Measurements from ENCODE around the gene FAXC.
A peak's percentile ranks its signal among the peaks of the same experiment; 100 is the strongest.

The FAXC gene

DNA sequence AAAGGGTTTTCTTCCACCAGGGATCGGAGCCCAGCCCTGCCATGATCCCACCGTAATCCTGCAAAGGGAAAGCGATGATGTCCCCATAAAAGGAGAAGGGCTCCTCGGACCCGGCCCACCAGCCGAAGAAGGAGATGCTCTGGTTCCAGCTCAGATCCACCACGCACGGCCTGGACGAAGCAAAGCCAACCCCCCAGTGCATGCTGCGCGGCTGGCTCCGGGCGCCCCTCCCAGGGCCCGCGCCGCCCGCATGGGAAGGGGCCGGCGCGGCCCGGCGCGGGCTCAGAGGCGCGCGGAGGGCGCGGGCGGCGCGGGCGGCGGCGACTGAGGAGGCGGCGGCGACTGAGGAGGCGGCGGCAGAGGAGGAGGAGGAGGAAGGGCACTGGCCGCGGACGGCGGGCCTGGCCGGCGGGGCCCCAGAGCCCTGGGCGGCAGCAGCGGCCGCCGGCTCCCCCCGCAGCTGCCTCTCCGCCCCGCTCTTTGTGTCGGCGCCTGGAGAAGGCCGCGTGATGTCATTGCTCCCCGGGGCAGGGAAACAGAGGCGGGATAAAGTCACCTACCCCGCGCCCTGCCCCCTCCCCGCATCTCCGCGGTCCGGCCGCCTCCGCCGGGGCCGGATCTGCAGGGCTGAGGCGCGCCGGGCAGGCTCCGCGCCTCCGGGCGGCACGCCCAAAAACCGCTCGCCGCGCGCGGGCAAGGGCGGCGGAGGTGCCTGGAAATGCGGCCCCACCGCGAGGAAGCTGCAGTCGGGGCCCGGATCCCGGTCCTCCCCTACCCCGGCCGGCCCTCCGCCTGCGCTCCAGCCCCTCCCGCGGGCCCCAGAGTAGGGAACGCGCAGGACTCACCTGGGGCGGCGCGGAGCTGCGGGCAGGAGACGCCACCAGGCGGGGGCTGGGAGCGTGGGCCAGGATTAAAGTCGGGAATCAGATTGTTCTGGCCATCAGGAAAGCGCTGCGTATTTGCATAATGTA lies at the start of gene FAXC:
FAXC (minus strand) TSS at position 504 of the 971 bp plus-strand sequence; CDS start at position 202, 302 bp downstream.
- no peaks in the 10 kb centered on the region for H3K9me3 Mint-ChIP-seq
- no peaks in the 10 kb centered on the region for H3K36me3 Mint-ChIP-seq
- H3K4me1 Mint-ChIP-seq: peaks cover 4% of the 10 kb centered on the region
- no peak within 1 kb of the TSS for H3K27ac Mint-ChIP-seq
- H3K4me3 Mint-ChIP-seq: peak within 1 kb of the TSS; percentile 36
- peaks cover 37% of the 10 kb centered on the region for H3K27me3 Mint-ChIP-seq

- Mint-ChIP-seq H3K4me3 (no peak overlapping the region), H3K9me3 (no peaks in the 10 kb centered on the region), H3K4me1 (peaks cover 17% of the 10 kb centered on the region), H3K36me3 (peaks cover 9% of the 10 kb centered on the region), H3K27ac (no peak overlapping the region), H3K27me3 (no peaks in the 10 kb centered on the region)
Measured at GRCh38 chr6:99397287-99397686, 47.8 kb upstream of the FAXC start.

- H3K27ac Mint-ChIP-seq: peak within 1 kb of the TSS; percentile 96
- peaks cover 21% of the 10 kb centered on the region for H3K4me1 Mint-ChIP-seq
- no peaks in the 10 kb centered on the region for H3K9me3 Mint-ChIP-seq
- no peaks in the 10 kb centered on the region for H3K27me3 Mint-ChIP-seq
- H3K4me3 Mint-ChIP-seq: peak within 1 kb of the TSS; percentile 93
- H3K36me3 Mint-ChIP-seq: peaks cover 2% of the 10 kb centered on the region
Measured at GRCh38 chr6:99393698-99394531, 44.4 kb upstream of the FAXC start, which contains the start of gene COQ3. Gene COQ3 (minus strand): TSS chr6:99394195. CDS start chr6:99394179, 16 bp downstream.

DNA sequence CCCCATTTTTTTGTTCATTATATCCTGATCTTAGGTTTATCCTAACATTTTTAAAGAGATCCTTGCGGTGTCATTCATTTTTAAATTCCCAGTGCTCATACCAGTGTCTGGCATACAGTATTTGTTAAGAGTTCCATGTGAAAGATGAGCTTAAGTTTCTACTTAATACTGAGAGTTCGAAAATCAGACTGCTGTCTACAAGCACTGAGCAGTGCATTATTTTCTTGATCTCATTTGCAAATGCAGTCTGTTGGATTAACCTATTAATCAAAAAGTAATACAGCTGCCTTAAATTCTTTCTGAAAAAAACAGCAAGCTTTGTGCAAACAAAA lies 43.9 kb upstream of the FAXC start:
- peaks cover 2% of the 10 kb centered on the region for H3K36me3 Mint-ChIP-seq
- peak overlapping the region; percentile 93 for H3K4me3 Mint-ChIP-seq
- no peaks in the 10 kb centered on the region for H3K27me3 Mint-ChIP-seq
- H3K4me1 Mint-ChIP-seq: peaks cover 21% of the 10 kb centered on the region
- peak overlapping the region; percentile 96 for H3K27ac Mint-ChIP-seq
- no peaks in the 10 kb centered on the region for H3K9me3 Mint-ChIP-seq

DNA sequence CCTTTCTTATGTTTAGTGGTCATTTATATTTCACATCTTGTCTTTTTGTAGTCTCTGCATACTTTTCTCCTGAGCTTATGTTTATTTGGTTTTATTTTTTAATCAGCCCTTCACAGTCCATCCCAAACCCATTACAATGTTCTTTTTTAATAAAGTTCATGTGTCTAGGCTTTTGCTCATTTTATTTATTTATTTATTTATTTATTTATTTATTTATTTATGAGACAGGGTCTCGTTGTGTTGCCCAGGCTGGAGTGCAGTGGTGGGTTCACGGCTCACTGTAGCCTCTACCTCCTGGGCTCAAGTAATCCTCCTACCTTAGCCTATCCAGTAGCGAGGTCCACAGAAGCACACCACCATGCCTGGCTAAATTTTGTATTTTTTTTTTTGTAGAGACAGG lies 41.4 kb upstream of the FAXC start:
- H3K27me3 Mint-ChIP-seq: no peaks in the 10 kb centered on the region
- H3K9me3 Mint-ChIP-seq: no peaks in the 10 kb centered on the region
- no peak overlapping the region for H3K27ac Mint-ChIP-seq
- H3K4me3 Mint-ChIP-seq: no peak overlapping the region
- H3K36me3 Mint-ChIP-seq: peaks cover 2% of the 10 kb centered on the region
- H3K4me1 Mint-ChIP-seq: peaks cover 28% of the 10 kb centered on the region

- H3K27ac Mint-ChIP-seq: no peak overlapping the region
- no peaks in the 10 kb centered on the region for H3K27me3 Mint-ChIP-seq
- peaks cover 8% of the 10 kb centered on the region for H3K4me1 Mint-ChIP-seq
- no peak overlapping the region for H3K4me3 Mint-ChIP-seq
- no peaks in the 10 kb centered on the region for H3K9me3 Mint-ChIP-seq
- H3K36me3 Mint-ChIP-seq: peaks cover 5% of the 10 kb centered on the region
Measured at GRCh38 chr6:99384507-99384906, 35.0 kb upstream of the FAXC start.

GRCh38 chr6:99378636-99379035 lies 29.2 kb upstream of the FAXC start:
- Mint-ChIP-seq H3K27me3 (no peaks in the 10 kb centered on the region), H3K9me3 (no peaks in the 10 kb centered on the region), H3K4me1 (no peaks in the 10 kb centered on the region), H3K4me3 (no peak overlapping the region), H3K36me3 (peaks cover 10% of the 10 kb centered on the region), H3K27ac (no peak overlapping the region)

- Mint-ChIP-seq H3K4me3 (no peak overlapping the region), H3K9me3 (no peaks in the 10 kb centered on the region), H3K36me3 (peaks cover 8% of the 10 kb centered on the region), H3K27me3 (no peaks in the 10 kb centered on the region), H3K27ac (no peak overlapping the region), H3K4me1 (no peaks in the 10 kb centered on the region)
Measured at GRCh38 chr6:99369533-99369932, 20.1 kb upstream of the FAXC start.

DNA sequence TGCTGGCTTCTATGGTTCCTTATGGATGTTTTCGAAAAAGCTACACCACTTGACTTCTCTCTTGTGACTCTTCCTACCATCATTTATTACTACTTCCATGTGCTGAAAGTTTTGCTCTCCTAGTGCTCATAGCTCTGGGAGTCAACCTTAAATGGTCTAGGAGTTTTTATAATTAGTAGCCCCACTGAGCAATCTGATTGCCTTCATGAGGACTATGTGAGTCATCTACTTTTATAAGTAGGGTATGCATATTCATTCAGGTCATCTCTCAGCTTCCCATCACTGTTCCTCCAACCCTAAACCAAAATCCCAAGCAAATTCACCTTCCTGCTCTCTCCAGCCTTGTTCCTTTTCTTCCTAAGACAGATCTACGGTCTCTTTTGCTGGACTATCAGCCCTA lies 17.4 kb upstream of the FAXC start:
- no peaks in the 10 kb centered on the region for H3K4me1 Mint-ChIP-seq
- no peaks in the 10 kb centered on the region for H3K9me3 Mint-ChIP-seq
- no peak overlapping the region for H3K27ac Mint-ChIP-seq
- no peaks in the 10 kb centered on the region for H3K27me3 Mint-ChIP-seq
- no peak overlapping the region for H3K4me3 Mint-ChIP-seq
- peaks cover 6% of the 10 kb centered on the region for H3K36me3 Mint-ChIP-seq

GRCh38 chr6:99364026-99364425 lies 14.6 kb upstream of the FAXC start:
- no peaks in the 10 kb centered on the region for H3K36me3 Mint-ChIP-seq
- H3K4me3 Mint-ChIP-seq: no peak overlapping the region
- H3K27ac Mint-ChIP-seq: no peak overlapping the region
- H3K9me3 Mint-ChIP-seq: no peaks in the 10 kb centered on the region
- peaks cover 2% of the 10 kb centered on the region for H3K27me3 Mint-ChIP-seq
- H3K4me1 Mint-ChIP-seq: no peaks in the 10 kb centered on the region

GRCh38 chr6:99362678-99363268 lies 13.3 kb upstream of the FAXC start:
- H3K27ac Mint-ChIP-seq: no peak overlapping the region
- no peak overlapping the region for H3K4me3 Mint-ChIP-seq
- H3K36me3 Mint-ChIP-seq: no peaks in the 10 kb centered on the region
- H3K27me3 Mint-ChIP-seq: peaks cover 4% of the 10 kb centered on the region
- H3K9me3 Mint-ChIP-seq: no peaks in the 10 kb centered on the region
- no peaks in the 10 kb centered on the region for H3K4me1 Mint-ChIP-seq

GRCh38 chr6:99359800-99360199 lies 10.3 kb upstream of the FAXC start:
- Mint-ChIP-seq H3K4me3 (no peak overlapping the region), H3K9me3 (no peaks in the 10 kb centered on the region), H3K36me3 (no peaks in the 10 kb centered on the region), H3K27ac (no peak overlapping the region), H3K4me1 (no peaks in the 10 kb centered on the region), H3K27me3 (peaks cover 11% of the 10 kb centered on the region)

- Mint-ChIP-seq H3K27ac (peak overlapping the region; percentile 10), H3K4me1 (no peaks in the 10 kb centered on the region), H3K27me3 (peaks cover 24% of the 10 kb centered on the region), H3K36me3 (no peaks in the 10 kb centered on the region), H3K4me3 (no peak overlapping the region), H3K9me3 (no peaks in the 10 kb centered on the region)
Measured at GRCh38 chr6:99356641-99357040, 7.2 kb upstream of the FAXC start.

- H3K9me3 Mint-ChIP-seq: no peaks in the 10 kb centered on the region
- no peaks in the 10 kb centered on the region for H3K36me3 Mint-ChIP-seq
- no peak overlapping the region for H3K27ac Mint-ChIP-seq
- peaks cover 33% of the 10 kb centered on the region for H3K27me3 Mint-ChIP-seq
- peaks cover 4% of the 10 kb centered on the region for H3K4me1 Mint-ChIP-seq
- no peak overlapping the region for H3K4me3 Mint-ChIP-seq
Measured at GRCh38 chr6:99354983-99355382, 5.5 kb upstream of the FAXC start.

GRCh38 chr6:99353126-99353525 lies 3.7 kb upstream of the FAXC start:
- Mint-ChIP-seq H3K4me1 (peaks cover 4% of the 10 kb centered on the region), H3K27ac (no peak overlapping the region), H3K27me3 (peaks cover 37% of the 10 kb centered on the region), H3K36me3 (no peaks in the 10 kb centered on the region), H3K4me3 (no peak overlapping the region), H3K9me3 (no peaks in the 10 kb centered on the region)

Measured in activated naive CD4-positive, alpha-beta T cell treated with anti-CD3 and anti-CD28 coated beads, Interleukin-2, amount 50 U/mL, for 24 hours (primary cell).